NB4 (cell line): Measurements from ENCODE around the gene RGL4.

Experiments used
- DNase-seq: peaks from one replicate; pipeline ENCODE4 v3.0.0; 2010; ENCODE audit warnings: low read depth
- H3K4me3 ChIP-seq: one replicate; pipeline ENCODE4 v1.5.1; 2011; ENCODE audit warnings: mild to moderate bottlenecking, low read depth, low read length, moderate library complexity
- MYC ChIP-seq: IDR thresholded peaks from 2 replicates; pipeline ENCODE4 v1.6.1; 2011; ENCODE audit warnings: low read depth, low read length
- POLR2A ChIP-seq: IDR thresholded peaks from 2 replicates; pipeline ENCODE4 v1.6.1; 2011; ENCODE audit warnings: mild to moderate bottlenecking; ENCODE audit not compliant: insufficient read length; ENCODE audit errors: extremely low read depth
- TF ChIP-seq, protein P1 (sequence below): IDR thresholded peaks from 2 replicates; pipeline ENCODE4 v1.6.1; 2011; ENCODE audit warnings: low read depth, low read length
- TF ChIP-seq, protein P2 (sequence below): IDR thresholded peaks from one replicate; pipeline ENCODE4 v1.5.1; 2012; ENCODE audit warnings: low read depth, low read length

RGL4 gene

DNA sequence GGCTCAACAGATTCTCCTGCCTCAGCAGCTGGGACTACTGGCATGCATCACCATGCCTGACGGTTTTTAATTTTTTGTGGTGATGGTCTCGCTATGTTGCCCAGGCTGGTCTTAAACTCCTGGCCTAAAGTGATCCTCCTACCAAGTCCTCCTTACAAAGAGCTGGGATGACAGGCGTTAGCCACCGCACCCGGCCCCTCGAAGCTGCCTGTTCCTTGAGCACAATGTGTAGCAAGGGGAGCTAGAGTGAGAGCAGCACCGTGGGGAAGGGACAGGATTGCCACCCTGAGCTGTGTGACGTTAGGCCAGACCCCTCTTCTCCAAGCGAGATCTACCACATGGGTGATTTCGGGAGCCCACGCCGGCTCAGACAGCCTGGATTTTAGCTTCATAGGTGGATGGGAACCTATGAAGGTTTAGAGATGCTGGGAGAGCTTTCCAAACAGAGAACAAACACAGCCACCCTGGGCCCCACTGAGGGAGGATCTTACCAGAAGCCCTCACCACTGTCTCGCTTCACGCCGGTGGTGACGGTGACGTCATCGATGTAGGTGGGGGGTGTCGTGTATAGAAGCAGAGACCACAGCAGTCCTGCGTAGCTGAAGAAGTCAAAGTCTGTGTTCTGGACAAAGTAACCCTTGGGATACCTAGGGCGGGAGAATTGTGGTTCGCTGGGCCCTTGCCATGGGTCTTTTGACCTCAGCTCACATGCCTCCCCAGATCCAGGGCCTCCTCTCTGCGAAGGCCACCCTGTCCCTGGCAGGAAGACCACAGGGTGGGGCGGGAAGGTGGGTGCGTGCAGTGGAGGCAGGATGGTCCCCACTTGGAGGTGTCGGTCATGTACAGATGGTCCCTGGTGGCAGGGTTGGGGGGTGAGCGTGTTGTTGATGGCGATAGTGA is 23.1 kb downstream of the RGL4 start:
- TF ChIP-seq MYC (no peak), POLR2A (no peak)
- TF ChIP-seq, protein P1, sequence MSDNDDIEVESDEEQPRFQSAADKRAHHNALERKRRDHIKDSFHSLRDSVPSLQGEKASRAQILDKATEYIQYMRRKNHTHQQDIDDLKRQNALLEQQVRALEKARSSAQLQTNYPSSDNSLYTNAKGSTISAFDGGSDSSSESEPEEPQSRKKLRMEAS, result no peak
- TF ChIP-seq, protein P2, sequence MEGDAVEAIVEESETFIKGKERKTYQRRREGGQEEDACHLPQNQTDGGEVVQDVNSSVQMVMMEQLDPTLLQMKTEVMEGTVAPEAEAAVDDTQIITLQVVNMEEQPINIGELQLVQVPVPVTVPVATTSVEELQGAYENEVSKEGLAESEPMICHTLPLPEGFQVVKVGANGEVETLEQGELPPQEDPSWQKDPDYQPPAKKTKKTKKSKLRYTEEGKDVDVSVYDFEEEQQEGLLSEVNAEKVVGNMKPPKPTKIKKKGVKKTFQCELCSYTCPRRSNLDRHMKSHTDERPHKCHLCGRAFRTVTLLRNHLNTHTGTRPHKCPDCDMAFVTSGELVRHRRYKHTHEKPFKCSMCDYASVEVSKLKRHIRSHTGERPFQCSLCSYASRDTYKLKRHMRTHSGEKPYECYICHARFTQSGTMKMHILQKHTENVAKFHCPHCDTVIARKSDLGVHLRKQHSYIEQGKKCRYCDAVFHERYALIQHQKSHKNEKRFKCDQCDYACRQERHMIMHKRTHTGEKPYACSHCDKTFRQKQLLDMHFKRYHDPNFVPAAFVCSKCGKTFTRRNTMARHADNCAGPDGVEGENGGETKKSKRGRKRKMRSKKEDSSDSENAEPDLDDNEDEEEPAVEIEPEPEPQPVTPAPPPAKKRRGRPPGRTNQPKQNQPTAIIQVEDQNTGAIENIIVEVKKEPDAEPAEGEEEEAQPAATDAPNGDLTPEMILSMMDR, result no peak
- no peak overlapping the region for H3K4me3 ChIP-seq
- no peak for DNase-seq

DNA sequence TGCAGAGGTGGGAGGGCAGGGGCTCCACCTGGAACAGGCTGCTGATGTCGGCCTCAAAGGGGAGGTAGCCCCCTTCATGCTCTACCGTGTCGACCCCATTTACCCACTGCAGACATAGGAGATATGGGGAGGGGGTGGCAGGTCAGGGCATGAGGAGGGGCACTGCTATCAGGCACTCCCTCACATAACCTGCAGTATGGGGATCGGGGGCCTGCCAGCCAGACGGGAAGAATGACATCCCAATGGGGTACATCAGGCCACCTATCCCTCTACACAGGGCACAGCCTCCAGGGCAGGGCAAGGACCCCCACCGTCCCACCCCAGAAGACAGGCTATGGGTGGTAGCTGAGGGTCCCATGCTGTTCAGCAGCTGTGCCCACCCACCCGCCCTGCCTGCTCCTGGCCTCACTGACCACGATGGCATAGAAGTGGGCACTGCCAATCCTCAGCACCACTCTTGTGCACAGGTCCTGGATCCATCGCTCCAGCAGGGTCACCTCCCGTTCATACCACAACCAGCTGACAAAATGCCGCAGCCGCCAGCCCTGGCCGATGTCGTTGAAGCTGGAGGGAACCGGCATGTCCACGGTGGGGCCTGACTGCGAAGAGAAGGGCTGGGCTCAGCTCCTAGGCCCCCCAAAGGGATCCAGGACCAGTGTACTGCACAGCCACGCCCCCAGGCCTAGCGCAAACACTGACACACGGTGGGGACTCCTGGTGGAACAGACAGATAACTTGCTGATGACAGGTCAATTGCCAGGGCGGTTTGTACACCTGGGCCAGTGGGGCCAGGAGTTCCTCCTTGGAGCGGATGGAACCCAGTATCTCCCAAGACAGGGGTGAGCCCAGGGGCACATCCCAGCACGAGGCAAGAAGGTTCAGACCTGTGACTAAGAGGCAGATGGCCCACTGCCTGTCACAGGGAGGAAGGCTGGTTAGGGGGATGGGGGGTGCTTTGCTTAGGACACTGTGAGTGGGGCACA is 24.1 kb downstream of the RGL4 start:
- TF ChIP-seq, protein P1, result no peak
- no peak for TF ChIP-seq MYC
- no peak for TF ChIP-seq POLR2A
- TF ChIP-seq, protein P2, result no peak
- no peak overlapping the region for H3K4me3 ChIP-seq
- DNase-seq, result no peak

DNA sequence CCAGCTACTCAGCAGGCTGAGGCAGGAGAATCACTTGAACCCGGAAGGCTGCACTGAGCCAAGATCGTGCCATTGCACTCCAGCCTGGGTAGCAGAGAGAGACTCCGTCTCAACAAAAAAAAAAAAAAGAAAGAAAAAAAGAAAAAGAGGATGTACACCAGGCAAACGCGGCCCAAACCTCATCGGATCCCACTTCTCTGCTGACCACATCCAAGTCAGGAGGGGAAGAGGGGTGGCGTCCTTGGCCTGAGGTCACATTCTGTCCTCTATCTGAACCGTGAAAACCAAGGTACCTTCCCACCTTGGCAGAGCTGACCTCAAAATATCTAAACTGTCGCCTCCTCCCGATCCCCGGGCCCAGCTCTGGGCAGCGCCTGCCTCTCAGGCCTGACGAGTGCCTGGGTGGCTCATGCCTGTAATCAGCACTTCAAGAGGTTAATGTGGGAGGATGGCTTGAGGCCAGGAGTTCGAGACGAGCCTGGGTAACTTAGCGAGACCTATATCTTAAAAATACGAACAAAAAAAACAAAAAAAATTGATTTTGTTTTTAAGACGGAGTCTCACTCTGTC is 25.1 kb downstream of the RGL4 start:
- TF ChIP-seq POLR2A (no peak), MYC (no peak)
- TF ChIP-seq, protein P2, result no peak
- TF ChIP-seq, protein P1, result no peak
- no peak for DNase-seq
- peak overlapping the region; percentile 72 for H3K4me3 ChIP-seq

DNA sequence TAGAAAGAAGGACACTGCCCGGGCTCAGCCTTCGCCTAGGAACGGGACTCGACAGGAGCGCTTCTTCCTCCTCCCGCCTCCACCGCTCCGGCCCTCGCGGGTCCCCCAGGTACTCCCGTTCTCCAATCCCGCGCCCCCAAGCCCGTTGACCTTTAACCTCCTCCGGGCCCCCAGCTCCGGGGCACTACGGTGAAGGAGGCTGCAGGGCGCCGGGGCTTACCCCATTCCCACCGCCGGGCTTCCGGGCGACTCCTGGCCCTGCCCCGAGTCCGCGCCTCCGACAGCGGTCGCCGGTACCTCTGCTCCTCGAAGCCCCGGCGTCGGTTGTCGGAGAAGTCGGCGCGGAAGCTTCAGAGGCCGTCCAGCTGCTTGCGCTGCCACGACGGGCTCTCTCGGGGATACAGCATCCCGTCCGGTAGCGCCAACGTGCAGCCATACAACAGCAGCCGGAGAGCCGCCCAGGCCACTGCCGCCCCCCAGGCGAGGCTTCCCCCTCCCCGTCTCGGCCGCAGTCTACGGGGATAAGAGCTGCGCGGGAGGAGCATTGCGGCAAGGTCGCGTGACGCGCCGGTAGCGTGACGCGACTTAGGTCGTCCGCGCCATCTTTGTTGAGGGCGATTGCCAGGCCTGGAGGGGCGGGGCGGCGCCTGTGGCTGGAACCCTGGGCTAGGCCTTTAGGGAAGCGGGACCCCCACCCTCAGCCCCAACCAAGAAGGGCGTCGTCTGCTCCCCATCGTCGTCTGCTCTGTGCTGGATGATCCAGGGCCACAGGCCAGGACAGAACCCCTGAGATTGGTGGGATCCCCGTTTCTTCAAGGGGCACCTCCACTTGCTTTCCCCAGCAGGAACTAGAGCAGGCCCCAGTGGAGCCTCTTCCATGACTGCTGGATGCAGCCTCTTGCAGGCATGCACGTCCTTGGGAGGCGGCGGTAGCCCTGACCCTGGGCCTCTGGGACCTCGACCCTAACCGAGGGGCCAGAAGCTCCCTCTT is 26.3 kb downstream of the RGL4 start:
- DNase-seq, result peak; percentile 93
- TF ChIP-seq, protein P2, result no peak
- TF ChIP-seq, protein P1, result peak; percentile 30; the same call in 1 of the 2 replicates
- peak; percentile 67 for TF ChIP-seq POLR2A
- no peak for TF ChIP-seq MYC
- peak overlapping the region; percentile 72 for H3K4me3 ChIP-seq
